Osteocyte (in vitro differentiated cells): ENCODE results near the gene KIFC3. TPM values are rescaled to one million over a fixed set of nuclear protein-coding genes. Genes with fewer than 3 reads are reported as not detected.

Experiments used
- DNase-seq: peaks from one replicate; pipeline ENCODE4 v3.0.0; 2021; ENCODE audit warnings: mixed read lengths; ENCODE audit not compliant: unreplicated experiment; ENCODE audit errors: extremely low spot score
- H3K27ac Mint-ChIP-seq: one replicate; pipeline ENCODE4 v1.8.0; 2021; ENCODE audit warnings: mild to moderate bottlenecking, mixed read lengths; ENCODE audit not compliant: unreplicated experiment
- H3K27me3 Mint-ChIP-seq: one replicate; pipeline ENCODE4 v1.8.0; 2021; ENCODE audit warnings: mixed read lengths; ENCODE audit not compliant: unreplicated experiment
- H3K36me3 Mint-ChIP-seq: one replicate; pipeline ENCODE4 v1.8.0; 2021; ENCODE audit warnings: mixed read lengths; ENCODE audit not compliant: unreplicated experiment
- H3K4me1 Mint-ChIP-seq: one replicate; pipeline ENCODE4 v1.8.0; 2021; ENCODE audit warnings: mixed read lengths; ENCODE audit not compliant: unreplicated experiment
- H3K4me3 Mint-ChIP-seq: one replicate; pipeline ENCODE4 v1.8.0; 2021; ENCODE audit warnings: mild to moderate bottlenecking, moderate library complexity, mixed read lengths; ENCODE audit not compliant: unreplicated experiment
- H3K9me3 Mint-ChIP-seq: one replicate; pipeline ENCODE4 v1.8.0; 2021; ENCODE audit warnings: mixed read lengths; ENCODE audit not compliant: unreplicated experiment
- CTCF ChIP-seq: fragments of 200-600 bp; sonication (generic); IDR thresholded peaks from 2 replicates; pipeline ENCODE4 v1.5.0; 2021; ENCODE audit warnings: antibody characterized with exemption, mild to moderate bottlenecking, moderate library complexity
- total RNA-seq: library from RNA; stranded (reverse); gene quantifications from 2 replicates; pipeline ENCODE4 v1.2.1, GENCODE V29; 2021

KIFC3 gene
- total RNA-seq, 1 donor from 2014 or later: 196 TPM

- TF ChIP-seq CTCF: no peak
- H3K4me1 Mint-ChIP-seq: no peaks in the 10 kb centered on the region
- H3K4me3 Mint-ChIP-seq: no peak overlapping the region
- H3K27me3 Mint-ChIP-seq: no peaks in the 10 kb centered on the region
- H3K27ac Mint-ChIP-seq: no peak overlapping the region
- H3K9me3 Mint-ChIP-seq: peaks cover 4% of the 10 kb centered on the region
- H3K36me3 Mint-ChIP-seq: peaks cover 3% of the 10 kb centered on the region
- no peak for DNase-seq
Measured at GRCh38 chr16:57743886-57744641, 58.2 kb downstream of the KIFC3 start.

GRCh38 chr16:57743458-57743857, 58.8 kb downstream of the KIFC3 start:
- no peak for DNase-seq
- peaks cover 4% of the 10 kb centered on the region for H3K9me3 Mint-ChIP-seq
- H3K27ac Mint-ChIP-seq: no peak overlapping the region
- peaks cover 3% of the 10 kb centered on the region for H3K36me3 Mint-ChIP-seq
- H3K27me3 Mint-ChIP-seq: no peaks in the 10 kb centered on the region
- no peak for TF ChIP-seq CTCF
- no peak overlapping the region for H3K4me3 Mint-ChIP-seq
- H3K4me1 Mint-ChIP-seq: no peaks in the 10 kb centered on the region

- peaks cover 4% of the 10 kb centered on the region for H3K9me3 Mint-ChIP-seq
- no peaks in the 10 kb centered on the region for H3K27me3 Mint-ChIP-seq
- peaks cover 3% of the 10 kb centered on the region for H3K36me3 Mint-ChIP-seq
- H3K4me3 Mint-ChIP-seq: no peak overlapping the region
- H3K27ac Mint-ChIP-seq: no peak overlapping the region
- DNase-seq: no peak
- H3K4me1 Mint-ChIP-seq: no peaks in the 10 kb centered on the region
- no peak for TF ChIP-seq CTCF
Measured at GRCh38 chr16:57742543-57742942, 59.7 kb downstream of the KIFC3 start.

- H3K27me3 Mint-ChIP-seq: no peaks in the 10 kb centered on the region
- no peak for TF ChIP-seq CTCF
- H3K36me3 Mint-ChIP-seq: peaks cover 3% of the 10 kb centered on the region
- H3K4me3 Mint-ChIP-seq: no peak overlapping the region
- H3K4me1 Mint-ChIP-seq: peaks cover 5% of the 10 kb centered on the region
- no peak overlapping the region for H3K27ac Mint-ChIP-seq
- peaks cover 4% of the 10 kb centered on the region for H3K9me3 Mint-ChIP-seq
- no peak for DNase-seq
Measured at GRCh38 chr16:57741660-57742191, 60.6 kb downstream of the KIFC3 start.

- no peak for TF ChIP-seq CTCF
- Mint-ChIP-seq H3K36me3 (no peaks in the 10 kb centered on the region), H3K4me1 (peaks cover 17% of the 10 kb centered on the region), H3K27me3 (no peaks in the 10 kb centered on the region), H3K9me3 (peaks cover under 1% of the 10 kb centered on the region), H3K4me3 (no peak overlapping the region), H3K27ac (no peak overlapping the region)
- DNase-seq: no peak
Measured at GRCh38 chr16:57740423-57741071, 61.7 kb downstream of the KIFC3 start.
